Epithelial cell of proximal tubule (primary cell): ENCODE measurements around the gene JARID2. TPM values are rescaled to one million over a fixed set of nuclear protein-coding genes. Genes with fewer than 3 reads are reported as not detected.

Experiments used
- DNase-seq: peaks from one replicate; pipeline ENCODE4 v3.0.0-alpha.2; 2011; ENCODE audit warnings: low read depth
- H3K4me3 ChIP-seq: 2 replicates; pipeline ENCODE4 v1.5.1; 2011; ENCODE audit warnings: low read depth, mild to moderate bottlenecking, low read length
- CTCF ChIP-seq: conservative IDR thresholded peaks from 2 replicates; pipeline ENCODE4 v1.5.1; 2012; ENCODE audit warnings: low read depth, mild to moderate bottlenecking, low read length
- total RNA-seq: library from RNA; depleted of rRNA; stranded (reverse); fragments of >200 nt; gene quantifications from 2 replicates; pipeline ENCODE4 v1.2.3, GENCODE V29; 2015

JARID2 gene
- total RNA-seq, 1 donor from 2014 or later: 5.1 TPM

GRCh38 chr6:15310680-15311079, 64.8 kb downstream of the JARID2 start:
- no peak for TF ChIP-seq CTCF
- no peak overlapping the region for H3K4me3 ChIP-seq
- no peak for DNase-seq

- H3K4me3 ChIP-seq: peak overlapping the region; percentile 7
- TF ChIP-seq CTCF: no peak
- DNase-seq: no peak
Measured at GRCh38 chr6:15312500-15312899, 66.6 kb downstream of the JARID2 start.

- no peak for DNase-seq
- no peak for TF ChIP-seq CTCF
- H3K4me3 ChIP-seq: no peak overlapping the region
Measured at GRCh38 chr6:15313367-15313766, 67.5 kb downstream of the JARID2 start.

- H3K4me3 ChIP-seq: no peak overlapping the region
- no peak for DNase-seq
- TF ChIP-seq CTCF: no peak
Measured at GRCh38 chr6:15316754-15317153, 70.9 kb downstream of the JARID2 start.

GRCh38 chr6:15317251-15317650, 71.4 kb downstream of the JARID2 start:
- DNase-seq: no peak
- H3K4me3 ChIP-seq: no peak overlapping the region
- no peak for TF ChIP-seq CTCF

- DNase-seq: no peak
- TF ChIP-seq CTCF: no peak
- H3K4me3 ChIP-seq: no peak overlapping the region
Measured at GRCh38 chr6:15317934-15318902, 72.3 kb downstream of the JARID2 start.

GRCh38 chr6:15319677-15320076, 73.8 kb downstream of the JARID2 start:
- H3K4me3 ChIP-seq: no peak overlapping the region
- DNase-seq: no peak
- no peak for TF ChIP-seq CTCF
